K562 (cell line): ENCODE results near the gene RASGRP4. TPM values are rescaled to one million over a fixed set of nuclear protein-coding genes. Genes with fewer than 3 reads are reported as not detected.

Experiments used
- ATF4 ChIP-seq: fragments of 450-650 bp; formaldehyde crosslinking; IDR thresholded peaks from 2 replicates; pipeline ENCODE4 v1.4.0; 2022; ENCODE audit warnings: mild to moderate bottlenecking, moderate library complexity
- CBFA2T3 ChIP-seq: fragments of 450-650 bp; IDR thresholded peaks from 2 replicates; pipeline ENCODE4 v1.6.1; 2017
- CCAR2 ChIP-seq: fragments of 200-400 bp; formaldehyde crosslinking; IDR thresholded peaks from 2 replicates; pipeline ENCODE4 v1.6.1; 2017; ENCODE audit warnings: mild to moderate bottlenecking, low read depth, low read length
- CREB3 ChIP-seq: fragments of 450-650 bp; conservative IDR thresholded peaks from 2 replicates; pipeline ENCODE4 v1.6.1; 2016; ENCODE audit warnings: missing genetic modification characterization, low read depth, mild to moderate bottlenecking, missing compliant biosample characterization, moderate library complexity
- DDX20 ChIP-seq: fragments of 450-650 bp; IDR thresholded peaks from 2 replicates; pipeline ENCODE4 v1.6.1; 2016; ENCODE audit warnings: missing genetic modification characterization, low read depth, mild to moderate bottlenecking, missing compliant biosample characterization, moderate library complexity
- EP400 ChIP-seq: fragments of 450-650 bp; IDR thresholded peaks from 2 replicates; pipeline ENCODE4 v1.6.1; 2017; ENCODE audit warnings: antibody characterized with exemption, mild to moderate bottlenecking, moderate library complexity
- HNRNPUL1 ChIP-seq: fragments of 200-400 bp; formaldehyde crosslinking; IDR thresholded peaks from 2 replicates; pipeline ENCODE4 v1.6.1; 2017; ENCODE audit warnings: low read length
- MCM3 ChIP-seq: fragments of 450-650 bp; IDR thresholded peaks from 2 replicates; pipeline ENCODE4 v1.6.1; 2016
- NELFE ChIP-seq: IDR thresholded peaks from 2 replicates; pipeline ENCODE4 v1.6.1; 2011; ENCODE audit warnings: mild to moderate bottlenecking; ENCODE audit not compliant: insufficient read depth, insufficient read length
- POLR2A ChIP-seq: fragments of 450-650 bp; conservative IDR thresholded peaks from 2 replicates; pipeline ENCODE4 v1.6.1; 2016
- SLC30A9 ChIP-seq: fragments of 250-450 bp; sonication (Bioruptor Pico); IDR thresholded peaks from 2 replicates; pipeline ENCODE4 v1.8.0; 2022; ENCODE audit warnings: mild to moderate bottlenecking, moderate library complexity
- STAT6 ChIP-seq: sonication (generic); formaldehyde crosslinking; IDR thresholded peaks from 2 replicates; pipeline ENCODE4 v1.8.1; 2023; ENCODE audit warnings: mild to moderate bottlenecking, missing genetic modification reagents
- TCF7L2 ChIP-seq: fragments of 150-350 bp; IDR thresholded peaks from 2 replicates; pipeline ENCODE4 v1.6.1; 2016; ENCODE audit warnings: low read depth, mild to moderate bottlenecking, low read length, moderate library complexity
- TCFL5 ChIP-seq: fragments of 250-450 bp; sonication (Bioruptor Pico); conservative IDR thresholded peaks from 2 replicates; pipeline ENCODE4 v1.6.1; 2021; ENCODE audit warnings: mild to moderate bottlenecking, moderate library complexity, matching md5 sums
- VEZF1 ChIP-seq: fragments of 200-800 bp; sonication (Bioruptor generic); IDR thresholded peaks from 2 replicates; pipeline ENCODE4 v1.6.1; 2017; ENCODE audit warnings: missing genetic modification characterization, missing compliant biosample characterization
- WHSC1 ChIP-seq: IDR thresholded peaks from one replicate; pipeline ENCODE4 v1.6.1; 2012; ENCODE audit warnings: low read length, control low read depth, inconsistent platforms
- ZC3H8 ChIP-seq: fragments of 450-650 bp; IDR thresholded peaks from 2 replicates; pipeline ENCODE4 v1.6.1; 2017
- ZNF449 ChIP-seq: fragments of 250-450 bp; sonication (Bioruptor Pico); IDR thresholded peaks from 2 replicates; pipeline ENCODE4 v1.8.0; 2022; ENCODE audit warnings: moderate library complexity, mild to moderate bottlenecking, inconsistent platforms
- ZNF717 ChIP-seq: fragments of 250-450 bp; sonication (Bioruptor Pico); IDR thresholded peaks from 2 replicates; pipeline ENCODE4 v1.5.0; 2021
- polyA plus RNA-seq, 8 experiments: library from polyadenylated mRNA; depleted of rRNA in 4 of 8; stranded (reverse) in 5 of 8; unstranded in 3 of 8; fragments of >200 nt; fragmentation: Nextera tagmentation in 2 of 8; fragmentation: Illumina TruSeq in 1 of 8; extraction: Ambion mirVana in 2 of 8; extraction: Trizol in 1 of 8; gene quantifications; 2 replicates each; pipeline versions ENCODE4 v1.2.1 to v1.2.3, GENCODE V29; 2011 to 2014; ENCODE audit warnings: inconsistent platforms in 1 of 8, missing spikeins in 1 of 8
- total RNA-seq, 7 experiments: library from RNA; depleted of rRNA in 6 of 7; stranded (reverse); fragments of >200 nt in 6 of 7; fragmentation: Illumina TruSeq in 2 of 7; extraction: Trizol in 2 of 7; gene quantifications; 2 replicates each; pipeline versions ENCODE4 v1.2.1 to v1.2.3, GENCODE V29; 2011 to 2021; ENCODE audit warnings: low replicate concordance in 1 of 7

The RASGRP4 gene
- total and polyA plus RNA-seq, 9 of the 15 experiments (the other 6 are each of a cell fraction or from before 2014, with no cell fraction given): 0.39 to 4.6 (median 3.8) TPM

GRCh38 chr19:38362076-38362945 lies 63.7 kb downstream of the RASGRP4 start (continued):
- TF ChIP-seq CREB3 (tag) (no peak), TCFL5 (CRISPR knock-in tag) (no peak), POLR2A (peak; percentile 51; the same call in 1 of the 2 replicates), EP400 (peak; percentile 1; the same call in 1 of the 2 replicates), WHSC1 (no peak), NELFE (no peak), HNRNPUL1 (no peak), CCAR2 (no peak), CBFA2T3 (peak; percentile 52; the same call in 1 of the 2 replicates), VEZF1 (CRISPR knock-in tag) (peak; percentile 40), SLC30A9 (CRISPR knock-in tag) (no peak), DDX20 (no peak), ZNF717 (no peak), STAT6 (CRISPR knock-in tag) (no peak), TCF7L2 (no peak), ZNF449 (CRISPR knock-in tag) (no peak), ZC3H8 (no peak), MCM3 (no peak), ATF4 (CRISPR knock-in tag) (no peak)
